ENCODE data around the gene SPESP1. TPM values are rescaled to one million over a fixed set of nuclear protein-coding genes. Genes with fewer than 3 reads are reported as not detected.
"Not testable (repeated sequence)": the region's sequence is repeated elsewhere in the genome, so short reads cannot be mapped to it uniquely, and the experiment has no call there.

The SPESP1 gene
- total and polyA plus RNA-seq, 5 experiments from 2014 or later, result 0.36 to 0.94 (median 0.69) TPM

DNA sequence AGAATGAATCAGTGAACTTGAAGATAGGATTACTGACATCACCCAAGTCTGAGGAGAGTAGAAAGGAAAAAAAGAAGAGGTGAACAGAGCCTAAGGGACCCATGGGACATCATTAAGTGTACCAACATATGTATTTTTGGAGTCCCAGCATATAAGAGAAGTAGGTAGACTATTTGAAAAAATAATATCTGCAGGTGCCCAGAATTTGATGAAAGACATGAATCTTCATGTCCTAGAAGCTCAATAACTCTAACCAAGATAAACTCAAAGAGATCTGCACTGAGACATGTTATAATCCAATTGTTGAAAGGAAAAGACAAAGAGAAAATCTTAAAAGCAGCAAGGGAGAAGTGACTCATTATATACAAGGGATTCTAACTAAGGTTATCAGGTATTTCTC is 39.0 kb downstream of the SPESP1 start:
- Mint-ChIP-seq H3K27ac (no peak overlapping the region), H3K36me3 (peaks cover 0 to 37% (median 9%) of the 10 kb centered on the region in 3 donors), H3K9me3 (peaks cover 9 to 39% (median 24%) of the 10 kb centered on the region in 9 donors), H3K27me3 (peaks cover 23 to 34% (median 28%) of the 10 kb centered on the region in 5 donors), H3K4me1 (no peaks in the 10 kb centered on the region), H3K4me3 (no peak overlapping the region)
- ATAC-seq, result no peak
- no peak for DNase-seq
- POLR2A ChIA-PET, result no interaction called here

DNA sequence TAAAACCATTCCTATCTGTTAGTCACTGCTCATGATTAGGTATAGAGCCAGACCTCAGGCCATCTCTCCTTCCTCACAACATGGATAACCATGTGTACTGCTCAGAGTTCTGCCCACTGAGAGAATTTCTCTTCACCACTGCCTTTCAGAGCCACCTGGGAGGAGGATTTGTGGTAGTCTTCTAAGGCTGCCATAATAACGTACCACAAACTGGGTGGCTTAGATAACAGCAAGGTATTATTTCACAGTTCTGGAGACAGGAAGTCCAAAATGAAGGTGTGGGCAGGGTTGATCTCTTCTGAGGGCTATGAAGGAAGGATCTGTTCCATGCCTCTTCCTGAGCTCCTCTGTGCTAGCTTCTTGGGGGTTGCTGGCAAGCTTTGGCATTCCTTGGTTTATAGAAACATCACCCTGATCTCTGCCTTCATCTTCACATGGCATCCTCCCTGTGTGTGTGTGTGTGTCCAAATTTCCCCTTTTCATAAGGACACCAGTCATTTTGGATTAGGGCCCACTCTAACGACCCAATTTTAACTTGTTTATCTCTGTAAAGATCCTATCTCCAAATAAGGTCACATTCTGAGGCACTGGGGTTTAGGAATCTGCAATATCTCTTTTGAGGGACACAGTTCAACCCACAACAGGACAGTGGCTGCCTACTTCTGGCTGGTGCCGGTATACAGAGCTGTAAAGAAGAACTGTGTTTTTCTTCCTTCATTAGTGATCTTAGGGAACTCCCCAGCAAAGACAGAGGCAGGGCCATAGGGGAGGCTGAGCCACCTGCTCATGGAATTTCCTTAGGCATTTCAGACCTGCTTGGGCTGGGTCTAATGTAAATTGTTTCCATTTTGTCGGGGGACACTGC is 42.1 kb downstream of the SPESP1 start:
- no peaks in the 10 kb centered on the region for H3K4me1 Mint-ChIP-seq
- ATAC-seq, result no peak
- H3K36me3 Mint-ChIP-seq, result peaks cover 0 to 35% (median 11%) of the 10 kb centered on the region in 3 donors

DNA sequence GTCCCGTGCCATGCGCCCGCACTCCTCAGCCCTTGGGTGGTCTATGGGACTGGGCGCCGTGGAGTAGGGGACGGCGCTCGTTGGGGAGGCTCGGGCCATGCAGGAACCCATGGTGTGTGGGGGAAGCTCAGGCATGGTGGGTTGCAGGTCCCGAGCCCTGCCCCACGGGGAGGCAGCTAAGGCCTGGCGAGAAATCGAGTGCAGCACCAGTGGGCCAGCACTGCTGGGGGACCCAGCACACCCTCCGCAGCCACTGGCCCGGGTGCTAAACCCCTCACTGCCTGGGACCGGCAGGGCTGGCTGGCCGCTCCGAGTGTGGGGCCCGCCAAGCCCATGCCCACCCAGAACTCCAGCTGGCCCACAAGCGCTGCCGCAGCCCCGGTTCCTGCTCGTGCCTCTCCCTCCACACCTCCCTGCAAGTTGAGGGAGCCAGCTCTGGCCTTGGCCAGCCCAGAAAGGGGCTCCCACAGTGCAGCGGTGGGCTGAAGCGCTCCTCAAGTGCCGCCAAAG is 45.4 kb downstream of the SPESP1 start:
- H3K4me3 Mint-ChIP-seq, ATAC-seq, DNase-seq, H3K4me1 Mint-ChIP-seq, H3K27ac Mint-ChIP-seq, POLR2A ChIA-PET: not testable (repeated sequence)
- Mint-ChIP-seq H3K27me3 (peaks cover 15 to 33% (median 20%) of the 10 kb centered on the region in 5 donors), H3K9me3 (peaks cover 0 to 21% (median 12%) of the 10 kb centered on the region in 9 donors), H3K36me3 (peaks cover 0 to 18% (median 4%) of the 10 kb centered on the region in 3 donors)

More for the DNA sequence above, 42.1 kb downstream of the SPESP1 start:
- no peak for DNase-seq
- POLR2A ChIA-PET, result no interaction called here
- H3K27me3 Mint-ChIP-seq, result peaks cover 16 to 35% (median 30%) of the 10 kb centered on the region in 5 donors
- no peak overlapping the region for H3K4me3 Mint-ChIP-seq
- H3K9me3 Mint-ChIP-seq, result peaks cover 13 to 35% (median 28%) of the 10 kb centered on the region in 9 donors
- H3K27ac Mint-ChIP-seq, result no peak overlapping the region

DNA sequence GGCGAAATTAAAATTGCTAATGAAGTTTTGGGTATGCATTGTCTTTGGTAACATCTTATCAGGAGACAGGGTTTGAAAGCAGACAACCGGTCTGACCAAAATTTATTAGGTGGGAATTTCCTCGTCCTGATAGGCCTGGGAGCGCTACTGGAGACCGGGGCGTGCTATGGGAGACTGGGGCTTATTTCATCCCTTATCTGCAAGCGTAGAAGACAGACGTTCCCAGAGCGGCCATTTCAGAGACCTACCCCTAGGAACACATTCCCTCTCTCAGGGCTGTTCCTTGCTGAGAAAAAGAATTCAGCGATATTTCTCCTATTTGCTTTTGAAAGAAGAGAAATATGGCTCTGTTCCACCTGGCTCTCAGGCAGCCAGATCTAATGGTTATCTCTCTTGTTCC is 47.1 kb downstream of the SPESP1 start:
- POLR2A ChIA-PET, H3K4me3 Mint-ChIP-seq, H3K4me1 Mint-ChIP-seq, H3K27ac Mint-ChIP-seq, ATAC-seq, DNase-seq: not testable (repeated sequence)
- Mint-ChIP-seq H3K36me3 (peaks cover 0 to 18% (median 4%) of the 10 kb centered on the region in 3 donors), H3K27me3 (peaks cover 9 to 34% (median 25%) of the 10 kb centered on the region in 5 donors), H3K9me3 (peaks cover 0 to 21% (median 12%) of the 10 kb centered on the region in 9 donors)

DNA sequence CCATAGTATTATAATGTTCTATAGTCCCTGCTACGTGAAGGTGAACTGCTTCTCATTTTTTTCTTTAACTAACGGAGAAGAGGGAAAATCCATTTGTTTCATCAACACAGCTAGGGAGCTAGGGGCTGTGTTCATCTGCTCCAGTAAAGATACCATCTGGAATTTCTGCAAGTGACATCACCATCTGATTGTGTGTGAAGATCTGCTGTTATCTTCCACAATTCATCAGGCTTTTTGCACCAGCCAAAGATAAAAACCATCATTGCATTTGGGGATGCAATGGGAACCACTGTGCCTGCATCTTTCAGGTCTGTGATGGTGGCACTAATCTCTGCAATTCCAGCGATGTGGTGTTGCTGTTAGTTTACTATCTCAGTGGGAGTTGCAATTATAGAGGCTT is 48.7 kb downstream of the SPESP1 start:
- DNase-seq (no peak), ATAC-seq (no peak)
- H3K27me3 Mint-ChIP-seq, result peaks cover 8 to 31% (median 18%) of the 10 kb centered on the region in 5 donors
- no peak overlapping the region for H3K27ac Mint-ChIP-seq
- POLR2A ChIA-PET, result no interaction called here
- H3K4me3 Mint-ChIP-seq, result no peak overlapping the region
- H3K36me3 Mint-ChIP-seq, result peaks cover 0 to 18% (median 4%) of the 10 kb centered on the region in 3 donors
- H3K4me1 Mint-ChIP-seq, result no peaks in the 10 kb centered on the region
- peaks cover 0 to 21% (median 12%) of the 10 kb centered on the region in 9 donors for H3K9me3 Mint-ChIP-seq

DNA sequence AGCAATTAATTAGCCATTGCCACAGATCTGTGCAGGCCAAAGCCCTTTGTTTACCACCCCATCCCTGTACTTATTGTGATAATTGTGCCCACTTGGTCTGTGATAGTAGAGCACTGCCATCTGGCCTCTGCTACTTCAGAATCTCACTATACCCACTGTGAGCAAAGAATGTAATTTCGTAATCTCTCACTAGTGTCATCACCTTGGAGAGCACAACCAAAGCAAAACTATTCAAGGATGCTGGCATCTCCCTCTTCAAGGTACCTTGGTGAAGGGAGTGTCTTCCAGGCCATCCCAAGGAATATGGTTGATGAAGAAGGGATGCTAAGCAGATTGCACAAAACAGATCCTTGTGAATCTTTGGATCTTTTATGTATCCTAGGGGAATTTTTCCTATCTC is 49.5 kb downstream of the SPESP1 start:
- no peak overlapping the region for H3K4me3 Mint-ChIP-seq
- H3K4me1 Mint-ChIP-seq, result no peaks in the 10 kb centered on the region
- ATAC-seq (no peak), DNase-seq (no peak)
- H3K27me3 Mint-ChIP-seq, result peaks cover 8 to 24% (median 10%) of the 10 kb centered on the region in 5 donors
- H3K9me3 Mint-ChIP-seq, result peaks cover 0 to 21% (median 12%) of the 10 kb centered on the region in 9 donors
- H3K36me3 Mint-ChIP-seq, result peaks cover 0 to 14% (median 4%) of the 10 kb centered on the region in 3 donors
- POLR2A ChIA-PET, result no interaction called here
- no peak overlapping the region for H3K27ac Mint-ChIP-seq

DNA sequence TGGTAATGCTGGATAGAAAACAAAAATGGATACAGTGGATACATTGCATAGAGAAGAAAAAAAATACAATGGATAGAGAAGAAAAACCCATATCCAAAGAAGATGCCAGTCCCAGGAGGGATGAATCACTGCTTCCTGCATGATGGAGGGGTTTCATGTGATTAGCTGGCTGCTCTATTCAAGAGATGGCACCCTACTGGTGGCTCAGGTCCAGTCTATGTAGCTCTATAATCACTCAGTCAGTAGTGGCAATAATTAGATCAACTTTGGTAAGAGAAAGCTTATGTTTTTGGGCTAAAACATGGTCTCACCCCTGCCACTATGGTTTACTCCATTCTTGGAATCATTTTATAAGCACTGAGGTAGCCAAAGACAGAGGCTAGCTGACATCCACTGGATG is 50.5 kb downstream of the SPESP1 start:
- H3K4me3 Mint-ChIP-seq, result no peak overlapping the region
- peaks cover 8 to 18% (median 9%) of the 10 kb centered on the region in 5 donors for H3K27me3 Mint-ChIP-seq
- no peaks in the 10 kb centered on the region for H3K4me1 Mint-ChIP-seq
- no peak overlapping the region for H3K27ac Mint-ChIP-seq
- DNase-seq (no peak), ATAC-seq (no peak)
- peaks cover 0 to 21% (median 12%) of the 10 kb centered on the region in 9 donors for H3K9me3 Mint-ChIP-seq
- H3K36me3 Mint-ChIP-seq, result peaks cover 0 to 13% (median 4%) of the 10 kb centered on the region in 3 donors
- POLR2A ChIA-PET, result no interaction called here

DNA sequence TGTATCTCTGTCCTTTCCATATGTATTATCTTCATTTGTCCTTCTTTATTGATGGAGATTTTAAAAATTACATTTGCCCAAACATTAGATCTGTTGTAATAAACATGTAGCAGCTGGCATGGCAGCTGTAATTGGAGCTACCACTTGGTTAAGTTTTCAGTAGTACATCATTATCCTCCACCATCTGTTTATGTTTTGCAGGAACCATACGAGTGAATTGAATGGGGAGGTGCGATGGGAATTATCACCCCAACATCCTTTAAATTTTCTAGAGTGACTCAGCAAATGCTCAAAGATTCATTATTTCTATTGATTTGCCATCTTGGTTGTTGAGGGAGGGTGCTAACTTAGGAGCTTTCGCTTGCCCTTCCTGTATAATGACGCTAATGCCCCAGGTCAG is 51.6 kb downstream of the SPESP1 start:
- Mint-ChIP-seq H3K4me1 (no peaks in the 10 kb centered on the region), H3K27ac (no peak overlapping the region), H3K4me3 (no peak overlapping the region), H3K27me3 (peaks cover 4 to 18% (median 6%) of the 10 kb centered on the region in 5 donors), H3K9me3 (peaks cover 0 to 16% (median 9%) of the 10 kb centered on the region in 9 donors), H3K36me3 (peaks cover 0 to 9% (median 0%) of the 10 kb centered on the region in 3 donors)
- no peak for ATAC-seq
- no peak for DNase-seq
- POLR2A ChIA-PET, result no interaction called here

DNA sequence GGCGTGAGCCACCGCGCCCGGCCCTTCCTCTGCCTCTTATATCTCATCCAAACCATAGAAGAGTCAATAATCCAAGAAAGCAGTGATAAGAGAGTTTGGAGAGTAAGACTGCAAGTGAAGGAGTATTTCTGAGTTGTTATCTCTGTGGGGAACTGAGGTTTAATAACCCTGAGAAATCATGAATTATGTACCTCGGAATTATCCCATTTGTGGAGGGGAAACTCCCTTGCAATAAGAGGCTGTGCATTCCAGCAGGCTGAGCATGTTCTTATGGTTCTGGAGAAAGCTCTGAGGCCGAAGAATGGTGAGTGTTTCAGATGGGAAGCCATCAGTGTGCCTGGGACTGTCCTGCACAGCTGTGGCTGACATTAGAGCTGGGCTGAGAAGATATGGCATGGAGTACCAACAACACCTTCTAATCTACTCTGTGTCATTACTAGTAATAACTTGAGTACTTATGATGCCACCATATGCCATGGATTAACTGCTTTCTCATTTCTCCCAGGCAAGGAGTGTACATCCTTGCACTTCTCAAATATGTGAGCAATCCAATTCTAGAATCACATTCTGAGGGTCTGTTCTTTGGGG is 52.7 kb downstream of the SPESP1 start:
- Mint-ChIP-seq H3K9me3 (peaks cover 0 to 5% (median under 1%) of the 10 kb centered on the region in 9 donors), H3K27ac (no peak overlapping the region), H3K4me1 (no peaks in the 10 kb centered on the region), H3K36me3 (no peaks in the 10 kb centered on the region), H3K27me3 (peaks cover 3 to 16% (median 7%) of the 10 kb centered on the region in 5 donors), H3K4me3 (no peak overlapping the region)
- DNase-seq (no peak), ATAC-seq (no peak)
- POLR2A ChIA-PET, result interaction anchor here (0.7 kb wide), 1 partner anchor 1920 kb away, joined by 3 read pairs; no protein-coding TSS in a partner anchor

DNA sequence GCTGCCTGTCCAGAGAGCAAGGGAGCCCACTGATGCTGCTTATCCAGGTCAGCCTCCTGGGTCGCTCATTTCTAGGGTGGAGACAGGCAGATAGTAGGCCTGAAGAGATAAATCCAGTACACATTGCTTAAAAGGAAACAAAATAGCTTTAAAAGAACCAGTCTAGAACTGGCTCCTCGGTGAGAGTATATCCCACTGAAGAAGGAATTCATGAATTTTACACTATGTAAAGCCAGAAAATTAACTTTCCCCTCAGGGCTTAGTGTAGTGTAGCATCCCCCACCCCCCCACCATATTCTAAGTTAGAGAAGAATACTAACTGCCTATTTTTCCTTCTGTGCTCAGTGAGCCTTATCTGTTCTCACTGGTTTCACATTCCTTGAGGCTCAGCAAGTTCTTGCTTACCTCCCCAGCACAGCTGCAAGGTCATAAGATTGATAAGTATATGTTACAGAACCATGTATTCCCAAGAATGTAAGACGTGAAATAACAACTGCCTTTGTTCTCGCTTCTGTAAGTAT is 53.7 kb downstream of the SPESP1 start:
- no peak overlapping the region for H3K27ac Mint-ChIP-seq
- peaks cover 1 to 24% (median 14%) of the 10 kb centered on the region in 5 donors for H3K27me3 Mint-ChIP-seq
- peaks cover 0 to 4% (median 0%) of the 10 kb centered on the region in 9 donors for H3K9me3 Mint-ChIP-seq
- DNase-seq, result no peak
- no peak overlapping the region for H3K4me3 Mint-ChIP-seq
- ATAC-seq, result no peak
- no peaks in the 10 kb centered on the region for H3K4me1 Mint-ChIP-seq
- POLR2A ChIA-PET, result no interaction called here
- no peaks in the 10 kb centered on the region for H3K36me3 Mint-ChIP-seq

DNA sequence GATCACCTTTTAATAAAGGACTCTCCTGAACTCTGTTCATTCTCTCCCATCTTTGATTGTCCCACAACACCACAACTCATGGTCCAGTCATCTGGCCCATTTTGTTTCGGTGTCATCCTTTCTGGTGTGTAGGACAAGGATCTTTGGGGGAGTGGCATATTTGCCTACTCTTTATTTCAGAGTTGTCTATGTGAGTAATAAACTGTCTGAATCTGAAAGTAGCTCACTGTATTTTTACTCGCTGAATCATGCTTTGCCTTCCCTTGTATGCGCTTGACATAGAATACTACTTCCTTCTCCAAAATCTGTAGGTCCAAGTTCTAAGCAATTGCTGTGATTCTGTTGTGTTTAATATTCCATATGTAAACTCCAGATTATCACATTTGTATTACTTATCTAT is 54.3 kb downstream of the SPESP1 start:
- POLR2A ChIA-PET, result no interaction called here
- no peak overlapping the region for H3K4me3 Mint-ChIP-seq
- ATAC-seq (no peak), DNase-seq (no peak)
- H3K4me1 Mint-ChIP-seq, result no peaks in the 10 kb centered on the region
- no peaks in the 10 kb centered on the region for H3K36me3 Mint-ChIP-seq
- no peak overlapping the region for H3K27ac Mint-ChIP-seq
- peaks cover 1 to 24% (median 15%) of the 10 kb centered on the region in 5 donors for H3K27me3 Mint-ChIP-seq
- peaks cover 0 to 4% (median 0%) of the 10 kb centered on the region in 9 donors for H3K9me3 Mint-ChIP-seq

DNA sequence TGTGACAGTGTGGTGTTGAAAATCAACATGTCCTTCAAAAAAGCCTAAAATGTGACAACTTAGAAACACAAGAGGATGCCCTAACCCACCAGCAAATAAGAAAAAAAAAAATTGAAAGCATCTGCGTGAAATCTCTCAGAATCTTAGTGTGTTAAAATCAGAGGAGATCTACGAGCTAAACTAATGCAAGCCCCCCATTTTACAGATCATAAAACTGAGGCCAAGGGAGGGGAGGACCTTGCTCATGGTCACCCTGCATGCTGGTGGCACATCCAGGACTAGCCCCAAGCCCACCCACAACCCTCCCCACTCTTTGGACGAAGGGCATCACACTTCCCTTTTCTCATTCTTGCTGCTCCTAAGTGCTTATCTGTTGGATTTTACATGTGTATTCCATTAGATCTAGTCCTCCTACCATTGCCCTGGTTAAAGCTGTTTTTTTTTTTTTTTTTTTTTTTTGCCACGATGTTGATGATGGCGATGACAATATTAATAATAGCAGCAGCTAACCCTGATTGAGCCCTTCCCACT is 55.1 kb downstream of the SPESP1 start:
- POLR2A ChIA-PET, result no interaction called here
- DNase-seq, result no peak
- peaks cover 0 to 4% (median 0%) of the 10 kb centered on the region in 9 donors for H3K9me3 Mint-ChIP-seq
- ATAC-seq, result no peak
- H3K4me3 Mint-ChIP-seq, result no peak overlapping the region
- no peaks in the 10 kb centered on the region for H3K36me3 Mint-ChIP-seq
- H3K4me1 Mint-ChIP-seq, result no peaks in the 10 kb centered on the region
- H3K27ac Mint-ChIP-seq, result no peak overlapping the region
- peaks cover 1 to 23% (median 15%) of the 10 kb centered on the region in 5 donors for H3K27me3 Mint-ChIP-seq

Measured in naive thymus-derived CD8-positive, alpha-beta T cell (primary cell).